NCI-H2196 (cell line): Measurements from ENCODE around the gene ASGR1.
A peak's percentile ranks its signal among the peaks of the same experiment; 100 is the strongest.

ENCODE experiments used
- DNase-seq: peaks from one replicate; lab custom pipeline; 2025; ENCODE audit not compliant: unreplicated experiment; lab: John Stamatoyannopoulos, UW

Gene ASGR1

GRCh38 chr17:7216242-7217112 lies 37.3 kb upstream of the ASGR1 start:
- no peak for DNase-seq

GRCh38 chr17:7215652-7216180 lies 36.5 kb upstream of the ASGR1 start:
- no peak for DNase-seq

- no peak for DNase-seq
These were observed 36.0 kb upstream of the ASGR1 start for GRCh38 chr17:7215136-7215638.

DNA sequence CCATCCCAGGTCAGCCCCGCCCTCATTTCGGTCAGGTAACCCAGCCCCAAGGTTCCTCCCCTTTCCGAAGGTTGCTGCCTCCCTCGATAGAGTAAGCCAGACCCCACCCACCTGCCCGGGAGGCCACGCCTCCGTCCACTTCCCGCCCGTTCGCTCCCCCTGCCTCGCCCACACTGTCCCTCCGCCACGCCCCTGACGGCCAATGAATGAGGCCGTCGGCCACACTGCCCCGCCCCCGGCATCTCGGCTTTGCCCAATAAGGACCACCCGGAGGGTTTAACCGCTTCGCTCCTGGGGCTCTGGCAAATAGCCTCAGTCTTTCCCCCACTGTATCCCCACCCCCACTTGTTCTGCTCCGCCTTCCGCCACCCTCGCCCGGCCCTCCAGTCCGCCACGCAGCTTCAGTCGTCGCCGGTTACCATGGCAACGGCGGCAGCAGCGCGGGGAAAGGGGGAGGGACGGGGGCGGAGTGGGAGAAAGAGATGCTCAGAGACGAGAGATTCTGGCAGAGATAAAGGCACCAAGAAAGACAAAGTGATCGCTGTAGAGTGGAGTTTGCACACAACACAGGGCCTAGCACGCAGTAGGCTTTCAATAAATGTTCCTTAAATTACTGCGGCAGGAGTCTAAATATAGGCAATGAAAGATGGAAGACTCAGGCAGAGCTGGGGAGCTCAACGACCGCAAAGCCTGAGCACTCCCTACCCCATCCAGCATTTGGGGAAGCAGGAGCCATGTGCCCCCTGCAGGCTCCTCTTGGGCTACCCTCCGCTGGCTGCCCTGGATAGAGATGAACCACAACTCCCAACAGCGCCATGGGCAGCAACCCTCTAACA lies 35.3 kb upstream of the ASGR1 start:
- DNase-seq, result peak; percentile 94

- peak; percentile 85 for DNase-seq
These were observed 34.7 kb upstream of the ASGR1 start for GRCh38 chr17:7213895-7214299.

- no peak for DNase-seq
These were observed 32.5 kb upstream of the ASGR1 start for GRCh38 chr17:7211491-7212273.

GRCh38 chr17:7208754-7209460 lies 29.7 kb upstream of the ASGR1 start:
- no peak for DNase-seq

DNA sequence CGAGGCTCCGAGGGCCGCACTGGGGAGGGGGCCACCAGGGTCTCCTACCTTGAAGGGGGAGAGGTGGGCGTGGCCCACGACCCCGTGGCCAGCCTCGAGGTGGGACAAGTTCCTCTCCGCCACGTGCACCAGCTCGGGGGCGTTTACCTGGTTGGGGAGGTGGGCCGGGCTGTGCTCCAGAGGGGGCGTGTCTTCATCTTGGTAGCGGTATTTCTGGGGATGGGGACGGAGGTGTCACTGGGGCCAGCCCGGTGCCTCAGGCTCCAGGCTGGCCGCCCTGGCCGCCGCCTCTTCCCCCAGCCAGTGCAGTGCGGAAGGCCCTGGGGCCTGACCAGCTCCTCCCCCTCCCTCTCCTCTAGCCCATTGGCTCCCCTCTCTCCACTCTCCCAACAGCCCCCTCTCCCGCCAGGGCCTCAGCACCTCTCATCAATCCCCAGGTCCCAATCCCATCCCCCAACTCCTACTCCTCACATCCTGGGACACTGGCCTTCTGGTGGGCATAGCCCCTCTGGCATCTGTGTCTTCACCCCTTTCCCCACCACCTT lies 28.9 kb upstream of the ASGR1 start:
- no peak for DNase-seq

DNA sequence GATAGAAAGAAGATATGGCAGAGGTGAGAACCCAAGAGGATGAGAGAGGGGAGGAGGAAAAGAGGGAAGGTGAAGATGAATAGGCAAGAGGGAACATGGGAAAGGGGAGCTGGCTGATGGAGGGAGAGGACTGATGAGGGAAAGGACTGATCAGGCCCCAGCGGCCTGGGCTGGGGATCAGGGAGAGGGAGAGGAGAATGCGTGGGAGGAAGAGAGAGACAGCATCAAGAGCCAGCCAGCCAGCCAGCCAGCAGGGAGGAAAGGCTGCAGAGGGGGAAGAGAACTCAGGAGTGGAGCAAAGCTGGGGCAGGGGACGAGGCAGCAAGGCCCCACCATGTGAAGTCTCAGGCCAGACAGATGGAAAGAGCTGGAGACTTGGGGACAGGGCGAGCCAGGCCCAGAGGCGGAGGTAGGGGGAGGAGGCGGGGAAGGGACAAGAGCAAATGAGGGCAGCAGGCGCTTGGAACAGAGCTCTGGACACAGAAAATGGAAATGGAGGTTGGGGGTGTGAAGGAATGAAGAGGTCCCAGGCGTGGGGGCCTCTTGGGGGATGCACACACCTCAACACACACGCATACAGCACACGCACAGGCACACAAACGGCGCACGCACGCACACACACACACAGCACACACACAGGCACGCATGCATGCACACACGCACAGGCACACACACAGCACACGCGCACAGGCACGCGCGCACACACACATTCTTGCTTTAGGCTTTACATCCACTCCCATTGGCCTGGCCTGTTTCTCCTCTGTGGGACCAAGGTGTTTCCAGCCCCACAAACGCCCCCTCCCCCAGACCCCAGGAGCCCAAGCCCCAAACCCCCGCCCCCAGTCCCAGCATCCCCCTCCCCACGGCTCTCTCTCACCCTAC lies 28.2 kb upstream of the ASGR1 start:
- DNase-seq, result no peak

DNA sequence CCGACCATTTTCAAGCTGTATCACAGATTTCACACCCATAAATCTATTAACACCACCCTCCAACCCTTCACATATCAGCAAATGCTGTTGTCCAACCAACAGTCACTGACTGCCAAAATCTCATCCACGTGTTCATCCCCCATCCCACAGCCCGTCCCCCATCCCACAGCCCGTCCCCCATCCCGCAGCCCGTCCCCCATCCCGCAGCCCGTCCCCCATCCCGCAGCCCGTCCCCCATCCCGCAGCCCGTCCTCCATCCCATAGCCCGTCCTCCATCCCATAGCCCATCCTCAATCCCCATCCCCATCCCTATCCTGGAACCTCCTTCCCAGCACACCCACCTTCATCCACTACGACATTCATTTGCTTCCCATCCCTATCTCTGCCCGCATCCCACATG lies 26.4 kb upstream of the ASGR1 start:
- DNase-seq, result no peak

DNA sequence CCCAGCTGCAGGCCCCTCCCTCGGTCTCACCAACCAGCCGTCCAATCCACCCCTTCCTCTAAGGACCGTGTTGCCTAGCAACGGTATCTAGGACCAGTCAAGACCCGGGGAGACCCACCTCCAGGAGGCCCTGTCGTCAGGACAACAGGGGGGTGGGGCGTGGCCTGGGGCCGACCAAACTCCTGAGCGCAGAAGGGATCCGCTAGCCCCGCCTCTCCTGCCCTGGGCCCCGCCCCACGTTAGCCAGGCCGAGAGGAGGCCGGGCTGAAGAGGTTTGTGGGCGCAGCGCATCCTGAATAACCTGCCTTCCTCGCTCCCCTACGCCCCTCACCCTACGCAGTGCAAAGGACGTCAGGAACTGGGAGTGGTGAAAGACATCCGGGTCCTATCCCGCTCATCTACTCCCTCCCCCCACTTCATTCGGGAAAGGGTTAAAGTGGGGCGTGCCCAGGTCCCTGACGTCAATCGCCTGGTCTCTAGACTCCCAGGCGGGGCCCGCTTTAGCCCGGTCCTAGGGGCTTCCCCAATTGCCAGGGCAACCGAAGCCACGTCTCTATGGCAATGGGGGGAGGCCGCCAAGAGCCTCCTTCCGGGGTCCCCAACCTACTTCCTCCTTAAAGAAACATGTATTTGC lies 25.8 kb upstream of the ASGR1 start:
- DNase-seq, result peak; percentile 81

GRCh38 chr17:7204336-7204735 lies 25.2 kb upstream of the ASGR1 start:
- no peak for DNase-seq

DNA sequence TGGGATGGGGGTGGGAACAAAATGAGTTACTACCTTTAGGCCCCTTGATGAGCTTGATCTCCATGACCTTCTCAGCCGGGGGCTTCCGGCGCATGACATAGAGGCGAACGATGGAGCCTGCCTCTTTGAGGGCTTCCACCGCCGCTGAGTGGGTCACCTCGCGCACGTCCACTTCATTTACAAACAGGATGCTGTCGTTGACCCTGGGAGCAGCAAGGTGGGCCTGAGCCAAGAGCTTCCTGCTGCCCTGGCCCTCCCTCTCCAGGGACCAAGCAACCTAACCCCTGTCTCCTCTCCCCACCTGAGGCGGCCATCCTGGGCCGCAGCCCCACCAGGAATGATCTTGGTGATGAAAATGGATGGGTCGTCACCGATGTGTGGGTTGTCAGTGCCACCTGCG lies 24.2 kb upstream of the ASGR1 start:
- no peak for DNase-seq

DNA sequence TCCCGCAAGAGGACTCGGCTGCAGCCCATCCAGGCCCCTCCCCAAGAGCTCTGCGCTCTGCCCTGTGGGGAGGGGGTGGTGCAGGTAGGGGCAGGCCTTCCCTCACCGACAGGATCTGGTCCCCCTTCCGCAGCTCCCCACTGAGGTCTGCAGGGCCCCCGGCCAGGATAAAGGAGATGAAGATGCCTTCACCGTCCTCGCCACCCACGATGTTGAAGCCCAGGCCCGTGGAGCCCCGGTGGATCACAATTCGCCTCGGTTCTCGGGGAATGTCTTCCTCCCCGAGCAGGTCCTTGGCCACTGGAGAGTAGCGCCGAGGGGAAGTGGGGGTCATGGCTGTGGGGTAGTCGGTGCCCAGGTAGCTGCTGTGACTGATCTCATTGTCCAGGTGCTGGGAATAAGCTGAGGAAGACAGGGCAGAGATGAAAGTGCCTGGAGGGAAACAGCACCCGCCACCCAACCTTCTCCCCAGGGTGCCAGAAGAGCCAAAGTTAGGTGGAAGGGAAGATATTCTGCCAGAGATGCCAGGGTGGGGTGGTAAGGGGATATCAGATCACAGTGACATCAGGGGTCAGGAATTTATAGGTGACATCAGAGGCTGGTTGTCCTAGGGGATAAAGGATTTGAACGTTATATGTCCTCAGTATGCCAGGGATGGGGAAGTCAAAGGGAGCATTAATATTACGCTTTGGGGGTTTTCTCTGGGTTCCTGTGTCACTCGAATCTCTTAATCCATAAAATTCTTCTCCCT lies 17.7 kb upstream of the ASGR1 start:
- DNase-seq, result no peak

DNA sequence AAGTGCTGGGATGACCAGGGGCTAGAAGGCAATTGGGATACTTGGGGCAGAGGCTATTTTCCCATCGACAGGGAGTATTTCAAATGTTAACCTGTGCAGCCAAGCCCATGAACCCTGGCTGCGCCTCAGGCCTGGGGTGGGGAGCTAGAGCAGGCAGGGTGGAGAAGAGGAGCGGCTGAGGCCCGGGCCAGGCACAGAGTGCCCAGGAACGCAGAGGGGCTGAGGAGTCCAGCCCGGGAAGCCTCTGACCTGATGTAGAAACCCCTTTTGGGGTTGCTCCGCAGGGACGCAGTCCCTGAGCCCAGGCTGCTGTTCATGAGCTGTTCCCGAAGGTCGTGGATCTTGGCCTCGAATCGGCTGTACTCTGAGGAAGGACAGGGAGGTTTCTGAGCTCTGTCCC lies 16.8 kb upstream of the ASGR1 start:
- DNase-seq, result no peak

GRCh38 chr17:7192271-7192937 lies 13.2 kb upstream of the ASGR1 start:
- no peak for DNase-seq

GRCh38 chr17:7191571-7192270 lies 12.6 kb upstream of the ASGR1 start:
- DNase-seq, result peak; percentile 1
